HG02981 (cell line): ENCODE results near the gene ZNF101.
A peak's percentile ranks its signal among the peaks of the same experiment; 100 is the strongest.

ENCODE experiments used
- ATAC-seq: cut with Tn5 transposase; IDR thresholded peaks from one replicate; pipeline ENCODE4 v1.9.1; 2021; ENCODE audit warnings: mild to moderate bottlenecking, moderate library complexity; ENCODE audit not compliant: unreplicated experiment

The ZNF101 gene

DNA sequence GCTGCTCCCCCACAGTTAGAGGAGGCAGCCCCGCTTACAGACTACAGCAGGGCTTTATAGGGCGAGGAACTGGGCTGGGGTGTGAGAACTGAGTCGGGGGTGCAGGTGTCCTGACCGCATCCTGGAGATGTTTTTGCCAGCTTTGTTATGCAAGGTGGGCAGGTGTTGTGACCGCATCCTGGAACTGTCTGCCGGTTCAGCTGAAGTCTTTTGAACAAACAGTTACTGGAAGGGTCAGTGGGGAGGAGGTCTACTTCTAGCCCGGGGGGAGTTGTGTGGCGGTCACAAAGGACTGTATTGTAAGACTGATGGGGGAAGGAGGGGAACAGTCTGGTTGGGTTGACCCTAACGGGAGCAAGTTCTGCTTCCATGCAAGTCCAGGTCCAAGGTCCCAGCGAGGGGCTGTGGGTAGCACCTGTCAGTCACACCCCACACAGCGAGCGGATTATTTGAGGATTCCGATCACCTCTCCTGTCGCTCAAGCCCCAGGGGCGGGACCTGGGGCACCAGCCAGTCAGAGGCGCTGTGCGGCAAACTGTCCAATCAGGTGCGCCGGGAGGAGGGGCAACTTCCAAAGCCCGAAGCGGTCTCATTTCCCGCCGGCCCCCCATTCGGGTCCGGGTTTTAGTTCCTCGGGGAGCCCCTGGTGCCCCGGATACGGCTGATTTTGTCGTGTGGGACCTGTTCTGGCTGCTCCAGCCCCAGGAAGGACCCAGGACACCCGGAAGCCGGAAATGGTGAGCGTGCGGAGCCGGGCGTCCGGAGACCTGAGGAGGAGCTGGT is at the start of gene ZNF101:
Gene ZNF101 (plus strand): TSS at position 610 of the 783 bp plus-strand sequence. CDS start 125 bp downstream, at position 735.
- peak; percentile 67 for ATAC-seq

- ATAC-seq: no peak
Observed at GRCh38 chr19:19619181-19619848, 49.3 kb upstream of the ZNF101 start.

DNA sequence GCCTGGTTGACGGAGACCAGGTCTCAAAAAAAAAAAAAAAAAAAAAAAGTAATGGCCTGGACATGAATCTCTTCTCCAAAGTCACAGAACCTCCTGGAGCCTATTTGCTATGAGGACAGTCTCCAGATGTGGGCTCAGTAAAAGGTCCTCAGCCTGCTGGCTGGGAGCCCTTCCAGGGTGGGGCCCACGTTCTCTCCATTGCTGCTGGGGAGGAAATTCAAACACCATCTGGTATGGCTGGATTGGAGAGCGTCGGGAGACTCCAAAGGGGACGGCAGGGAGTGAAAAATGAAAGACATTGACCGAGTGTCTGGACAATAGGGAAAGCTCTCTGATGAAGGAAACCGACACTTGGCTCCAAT is 48.8 kb upstream of the ZNF101 start:
- ATAC-seq: no peak

DNA sequence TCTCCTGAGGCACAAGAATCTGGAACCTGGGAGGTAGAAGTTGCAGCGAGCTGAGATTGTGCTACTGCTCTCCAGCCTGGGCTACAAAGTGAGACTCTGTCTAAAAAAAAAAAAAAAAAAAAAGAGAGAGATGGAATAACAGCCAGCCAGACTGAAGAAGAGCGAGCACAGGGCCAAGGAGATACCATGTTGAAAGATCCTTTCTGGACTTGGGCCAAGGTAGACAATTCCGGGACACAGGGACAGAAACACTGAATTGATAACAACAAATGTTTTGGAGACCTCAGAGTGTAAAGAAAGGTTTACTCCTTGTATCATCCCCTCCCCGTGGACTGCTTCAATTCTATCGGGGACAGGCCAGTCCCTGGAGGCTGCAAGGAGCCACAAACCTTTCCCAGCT is 45.3 kb upstream of the ZNF101 start:
- no peak for ATAC-seq

DNA sequence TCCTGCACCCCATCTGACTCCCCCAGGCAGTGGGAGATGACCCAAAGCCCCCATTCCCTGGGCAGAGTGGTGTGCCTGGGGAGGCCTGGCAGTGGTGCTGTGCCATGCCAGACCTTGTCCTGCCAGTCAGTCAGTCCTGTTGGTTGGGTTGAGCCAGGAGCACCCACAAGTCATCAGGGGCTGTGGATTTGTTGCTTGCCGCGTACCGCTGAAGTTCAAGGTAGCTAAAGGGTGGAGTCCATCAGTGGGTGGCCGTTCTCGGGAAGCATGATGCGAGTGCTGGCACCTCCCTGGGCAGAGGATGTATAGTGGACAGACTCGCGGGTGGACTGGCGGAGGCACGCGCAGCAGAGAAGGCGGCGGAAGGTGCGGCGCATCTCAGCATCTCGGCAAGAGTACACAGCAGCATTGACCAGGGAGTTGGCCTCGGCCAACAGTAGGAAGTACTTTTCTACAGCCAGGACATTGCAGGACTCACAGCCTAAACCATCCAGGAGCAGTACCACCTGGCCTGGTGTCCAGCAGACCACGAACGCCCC is 44.5 kb upstream of the ZNF101 start:
- no peak for ATAC-seq

DNA sequence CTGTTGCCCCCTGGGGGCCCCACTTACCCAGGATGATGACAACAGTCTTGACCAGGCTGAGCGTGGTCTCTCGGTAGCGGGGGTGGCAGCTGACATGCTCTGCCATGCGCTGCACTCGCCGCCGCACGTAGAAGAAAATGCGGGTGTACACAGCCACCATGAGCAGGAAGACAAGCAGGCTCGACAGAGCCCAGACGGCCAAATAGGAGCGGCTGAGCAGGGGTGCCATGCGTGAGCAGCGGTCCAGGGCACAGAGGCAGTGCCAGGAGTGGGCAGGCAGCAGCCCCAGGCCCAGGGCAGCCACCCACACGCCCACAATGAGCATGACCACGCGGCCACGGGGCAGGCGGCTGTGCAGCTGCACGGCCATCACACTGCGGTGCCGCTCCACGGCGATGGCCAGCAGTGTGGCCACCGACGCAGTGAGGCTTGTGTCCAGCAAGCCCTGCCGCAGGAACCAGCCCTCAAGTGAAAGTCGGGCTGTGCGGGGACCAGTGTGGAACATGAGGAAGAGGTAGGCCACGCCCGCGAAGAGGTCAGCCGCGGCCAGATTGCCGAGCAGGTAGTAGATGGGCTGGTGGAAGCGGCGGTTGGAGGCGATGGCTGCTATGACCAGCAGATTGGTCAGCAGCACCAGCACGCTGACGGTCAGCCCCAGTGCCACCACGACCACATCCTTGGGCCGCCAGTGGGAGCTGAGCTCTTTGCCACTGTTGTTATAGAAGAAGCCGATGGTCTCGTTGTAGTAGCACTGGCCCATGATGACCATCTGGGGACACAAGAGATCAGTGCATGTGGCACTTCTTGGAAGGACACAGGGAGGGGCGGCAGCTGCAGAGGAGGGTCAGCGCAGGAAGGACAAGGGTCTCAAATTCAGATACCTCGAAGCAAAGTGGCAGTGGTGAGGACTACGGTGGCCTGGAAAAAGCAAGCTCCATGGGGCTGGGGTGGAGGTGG is 41.8 kb upstream of the ZNF101 start:
- ATAC-seq: no peak

DNA sequence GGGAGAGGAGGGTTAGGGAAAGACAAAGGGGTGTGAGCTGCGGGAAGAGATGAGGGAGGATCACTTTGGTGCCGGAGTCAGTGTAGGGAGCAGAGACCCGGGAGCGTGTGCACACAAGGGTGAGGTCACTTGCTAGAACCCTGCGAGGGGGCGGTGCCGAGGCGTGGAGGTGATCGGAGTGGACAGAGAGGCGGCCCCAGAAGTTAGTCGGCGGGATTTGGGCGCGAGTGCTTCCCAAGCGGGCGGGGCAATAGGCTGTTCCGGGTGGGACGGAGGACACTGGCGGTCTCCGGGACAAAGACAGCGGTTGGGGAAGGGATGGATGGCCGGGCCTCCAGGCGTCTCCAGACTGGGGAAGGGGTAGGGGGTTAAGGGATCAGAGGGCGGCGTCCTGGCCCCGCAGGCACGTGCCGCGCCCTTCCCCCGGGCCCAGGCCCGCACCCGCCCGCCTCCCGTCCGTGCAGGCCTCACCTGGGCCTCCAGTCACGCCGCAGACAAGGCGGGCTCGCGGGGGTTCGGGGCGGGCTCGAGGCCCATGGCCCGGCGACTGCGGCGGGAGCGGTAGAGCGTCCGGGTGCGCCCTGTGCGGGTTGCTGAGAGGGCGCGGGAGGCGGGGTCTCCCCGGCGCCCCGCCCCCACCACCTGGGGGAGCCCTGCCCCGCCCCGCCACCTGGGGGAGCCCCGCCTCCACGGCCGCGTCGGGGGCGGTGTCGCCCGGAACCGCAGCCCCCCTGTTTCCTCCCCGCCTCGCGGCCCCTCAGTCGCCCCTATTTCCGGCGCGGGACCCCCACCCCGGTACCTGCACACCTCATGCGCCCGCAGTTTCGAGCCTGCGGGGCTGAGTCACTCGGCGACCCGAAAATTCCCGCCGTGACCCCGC is 40.8 kb upstream of the ZNF101 start, which contains the start of gene LPAR2:
Gene LPAR2 (minus strand): TSS at position 600 of the 880 bp plus-strand sequence. CDS start 945 bp downstream, outside the sequence.
- peak; percentile 59 for ATAC-seq

GRCh38 chr19:19628501-19629134 is 40.0 kb upstream of the ZNF101 start:
- no peak for ATAC-seq

DNA sequence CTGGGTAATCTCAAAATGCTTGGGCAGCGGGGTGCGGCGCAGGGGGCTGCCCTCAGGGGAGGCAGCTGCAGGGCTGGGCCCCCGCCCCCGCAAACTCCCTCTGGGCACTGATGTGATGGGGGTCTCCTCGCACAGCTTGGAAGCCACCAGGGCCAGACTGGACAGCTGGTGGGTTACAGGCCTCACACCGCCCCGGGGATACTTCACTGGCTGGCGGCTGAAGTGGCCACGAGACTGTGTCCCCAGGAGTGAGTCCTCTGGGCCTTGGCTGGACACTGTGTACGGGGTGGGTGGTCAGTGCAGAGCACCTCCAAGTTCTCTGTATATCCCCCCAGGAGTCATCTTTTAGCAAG is 38.6 kb upstream of the ZNF101 start:
- no peak for ATAC-seq

DNA sequence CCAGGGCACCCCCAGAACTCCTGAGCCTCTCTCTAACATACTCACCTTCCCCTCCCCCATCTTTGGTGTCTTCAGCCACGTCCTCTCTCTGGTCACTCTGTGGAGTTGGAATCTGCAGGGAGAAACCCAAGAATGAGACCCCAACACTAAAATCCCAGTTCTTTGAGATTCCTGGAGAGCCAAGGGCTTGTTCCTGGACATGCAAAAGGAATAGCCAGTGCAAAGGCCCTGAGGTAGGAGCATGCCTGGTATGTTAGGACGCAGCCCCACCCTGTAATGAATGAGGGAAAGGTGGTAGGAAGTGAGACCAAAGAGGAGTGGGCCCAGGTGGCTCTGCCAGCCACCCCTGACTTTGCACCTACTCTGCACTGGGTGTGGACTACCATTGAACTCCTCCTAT is 38.2 kb upstream of the ZNF101 start:
- no peak for ATAC-seq

GRCh38 chr19:19631346-19631745 is 37.3 kb upstream of the ZNF101 start:
- no peak for ATAC-seq

- ATAC-seq: no peak
Observed at GRCh38 chr19:19632661-19633060, 36.0 kb upstream of the ZNF101 start.

DNA sequence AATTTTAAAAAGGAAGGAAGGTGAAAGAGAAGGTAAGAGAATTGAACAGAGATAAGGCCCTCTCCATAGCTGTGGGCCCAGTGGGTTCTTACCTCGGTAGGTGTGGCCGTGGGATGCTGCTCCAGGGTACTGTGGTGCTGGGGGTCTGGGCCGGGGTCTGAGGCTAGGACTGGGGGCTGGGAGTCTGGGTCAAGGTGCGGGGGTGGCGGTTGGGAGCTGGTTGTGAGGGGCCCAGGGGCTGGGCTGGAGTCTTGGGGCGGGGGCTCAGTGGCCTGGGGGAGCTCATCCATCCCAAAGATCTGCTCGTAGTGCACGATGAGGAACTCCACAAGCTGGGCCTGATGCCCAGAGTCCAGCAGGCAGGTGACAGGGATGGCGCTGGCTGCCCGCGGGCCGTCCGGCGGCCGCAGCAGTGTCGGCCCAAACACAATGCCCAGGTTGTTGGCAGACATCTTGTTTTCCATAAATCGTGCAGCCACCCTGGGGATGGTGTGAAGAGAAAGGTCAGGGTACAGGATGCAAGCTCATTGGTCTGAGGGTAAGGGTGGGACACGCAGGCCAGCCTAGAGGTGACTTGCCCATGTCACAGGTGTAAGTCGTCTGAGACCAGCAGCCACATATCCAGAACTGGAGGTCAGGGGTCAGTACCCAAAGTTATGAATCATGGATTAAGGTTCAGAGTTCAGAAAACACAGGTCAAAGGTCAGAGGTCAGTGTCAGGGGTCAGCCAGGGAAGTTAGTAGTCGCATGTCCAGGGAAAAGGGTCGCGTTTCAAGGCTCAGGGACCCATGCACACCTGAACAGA is 34.7 kb upstream of the ZNF101 start:
- ATAC-seq: no peak

- ATAC-seq: no peak
Observed at GRCh38 chr19:19634516-19635312, 33.9 kb upstream of the ZNF101 start.

DNA sequence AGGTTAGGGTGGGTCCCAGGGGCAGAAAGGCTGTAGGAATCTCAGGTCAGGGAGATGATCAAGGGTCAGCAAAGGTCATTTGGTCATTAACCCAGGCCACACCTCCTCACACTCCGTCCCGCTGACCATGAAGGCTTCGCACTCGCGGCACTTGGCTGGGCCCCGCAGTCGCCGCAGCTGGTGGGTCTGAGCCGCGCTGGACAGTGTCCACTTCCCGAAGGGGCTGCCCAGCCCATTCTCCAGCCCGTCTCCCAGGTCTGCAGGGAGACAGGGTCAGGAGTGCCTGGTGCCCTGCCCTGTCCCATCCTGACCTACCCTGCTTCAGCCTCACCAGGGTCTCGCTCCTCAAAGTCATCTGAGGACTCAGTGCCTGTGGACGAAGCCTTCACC is 33.3 kb upstream of the ZNF101 start:
- no peak for ATAC-seq

GRCh38 chr19:19636573-19637185 is 32.0 kb upstream of the ZNF101 start:
- no peak for ATAC-seq

- ATAC-seq: no peak
Observed at GRCh38 chr19:19637186-19637522, 31.5 kb upstream of the ZNF101 start.
